Smooth muscle cell (in vitro differentiated cells): ENCODE data around the gene LSMEM2. TPM values are rescaled to one million over a fixed set of nuclear protein-coding genes. Genes with fewer than 3 reads are reported as not detected.
A peak's percentile ranks its signal among the peaks of the same experiment; 100 is the strongest.

Experiments used
- DNase-seq: peaks from one replicate; lab custom pipeline; 2025; ENCODE audit not compliant: unreplicated experiment; lab: John Stamatoyannopoulos, UW
- H2AFZ ChIP-seq: fragments of 200-600 bp; sonication (generic); 2 replicates; pipeline ENCODE4 v1.6.0; 2016; ENCODE audit warnings: antibody characterized with exemption, low read depth, mild to moderate bottlenecking
- H3F3A ChIP-seq: fragments of 200-600 bp; sonication (generic); 2 replicates; pipeline ENCODE4 v1.6.0; 2017; ENCODE audit warnings: antibody characterized with exemption, low read depth
- H3K27ac ChIP-seq: fragments of 200-600 bp; sonication (generic); 2 replicates; pipeline ENCODE4 v1.5.1; 2016; ENCODE audit warnings: low read depth, mild to moderate bottlenecking
- H3K27me3 ChIP-seq: fragments of 200-600 bp; sonication (generic); 2 replicates; pipeline ENCODE4 v1.6.1; 2016; ENCODE audit warnings: low read depth, mild to moderate bottlenecking
- H3K36me3 ChIP-seq: fragments of 200-600 bp; sonication (generic); 2 replicates; pipeline ENCODE4 v1.5.1; 2016; ENCODE audit warnings: low read depth
- H3K4me1 ChIP-seq: fragments of 200-600 bp; sonication (generic); 2 replicates; pipeline ENCODE4 v1.5.1; 2016; ENCODE audit warnings: low read depth
- H3K4me2 ChIP-seq: fragments of 200-600 bp; sonication (generic); 2 replicates; pipeline ENCODE4 v1.6.0; 2016; ENCODE audit warnings: mild to moderate bottlenecking
- H3K4me3 ChIP-seq: fragments of 200-600 bp; sonication (generic); 2 replicates; pipeline ENCODE4 v1.5.1; 2016; ENCODE audit warnings: mild to moderate bottlenecking
- H3K79me2 ChIP-seq: fragments of 200-600 bp; sonication (generic); 2 replicates; pipeline ENCODE4 v1.6.0; 2016; ENCODE audit warnings: low read depth, mild to moderate bottlenecking
- H3K9ac ChIP-seq: fragments of 200-600 bp; sonication (generic); 2 replicates; pipeline ENCODE4 v1.6.0; 2016; ENCODE audit warnings: low read depth
- H3K9me3 ChIP-seq: fragments of 200-600 bp; sonication (generic); replicated peaks from 2 replicates; pipeline ENCODE4 v1.5.1; 2016; ENCODE audit warnings: low read depth
- H4K20me1 ChIP-seq: fragments of 200-600 bp; sonication (generic); 2 replicates; pipeline ENCODE4 v1.6.0; 2016; ENCODE audit warnings: low read depth
- CTCF ChIP-seq: fragments of 200-600 bp; sonication (generic); IDR thresholded peaks from 2 replicates; pipeline ENCODE4 v1.5.1; 2017; ENCODE audit warnings: borderline replicate concordance, mild to moderate bottlenecking, antibody characterized with exemption; ENCODE audit not compliant: insufficient read depth, poor library complexity, severe bottlenecking
- WGBS: methylation state at CpG from one replicate; pipeline ENCODE4 v1.1.7; 2016; ENCODE audit warnings: low lambda C conversion rate; 5-methylcytosine and 5-hydroxymethylcytosine counted together
- polyA plus RNA-seq: library from polyadenylated mRNA; unstranded; fragments of >200 nt; fragmentation: Nextera tagmentation; extraction: Ambion mirVana; gene quantifications from 2 replicates; pipeline ENCODE4 v1.2.1, GENCODE V29; 2016
- total RNA-seq: library from RNA; depleted of rRNA; stranded (reverse); fragments of >200 nt; gene quantifications from 2 replicates; pipeline ENCODE4 v1.2.3, GENCODE V29; 2014

The LSMEM2 gene
- total and polyA plus RNA-seq, 2 experiments from 2014 or later = 0.09 TPM; not detected in 1

- Histone ChIP-seq H2AFZ (no peak overlapping the region), H3K9ac (peak overlapping the region; percentile 39), H3K4me2 (peak overlapping the region; percentile 89), H3K4me3 (no peak overlapping the region), H3K27ac (peak overlapping the region; percentile 93), H4K20me1 (peaks cover 48% of the 10 kb centered on the region), H3K36me3 (no peaks in the 10 kb centered on the region), H3K9me3 (no peaks in the 10 kb centered on the region), H3K27me3 (no peaks in the 10 kb centered on the region), H3F3A (peaks cover 22% of the 10 kb centered on the region), H3K79me2 (peaks cover 62% of the 10 kb centered on the region), H3K4me1 (peaks cover 32% of the 10 kb centered on the region)
- TF ChIP-seq CTCF = no peak
- DNase-seq = no peak
- WGBS = 70% methylated on average over 5 of the region's 5 CpGs
Measured at GRCh38 chr3:50334339-50335075, 55.6 kb downstream of the LSMEM2 start.

GRCh38 chr3:50336452-50337174, 57.7 kb downstream of the LSMEM2 start:
- H3K4me3 ChIP-seq = peak overlapping the region; percentile 79
- peak overlapping the region; percentile 89 for H3K4me2 ChIP-seq
- no peak for TF ChIP-seq CTCF
- peaks cover 17% of the 10 kb centered on the region for H3K27me3 ChIP-seq
- under 1% methylated on average over 24 of the region's 31 CpGs for WGBS
- peak overlapping the region; percentile 94 for H3K9ac ChIP-seq
- H3F3A ChIP-seq = peaks cover 17% of the 10 kb centered on the region
- peaks cover 43% of the 10 kb centered on the region for H3K4me1 ChIP-seq
- H3K79me2 ChIP-seq = peaks cover 53% of the 10 kb centered on the region
- peaks cover 47% of the 10 kb centered on the region for H4K20me1 ChIP-seq
- no peaks in the 10 kb centered on the region for H3K36me3 ChIP-seq
- peak overlapping the region; percentile 45 for H2AFZ ChIP-seq
- H3K27ac ChIP-seq = peak overlapping the region; percentile 93
- no peak for DNase-seq
- no peaks in the 10 kb centered on the region for H3K9me3 ChIP-seq

- H4K20me1 ChIP-seq = peaks cover 40% of the 10 kb centered on the region
- H3K27me3 ChIP-seq = peaks cover 19% of the 10 kb centered on the region
- peak; percentile 94 for DNase-seq
- H3K27ac ChIP-seq = peak overlapping the region; percentile 93
- peak overlapping the region; percentile 94 for H3K9ac ChIP-seq
- H3K4me1 ChIP-seq = peaks cover 43% of the 10 kb centered on the region
- H3K4me3 ChIP-seq = peak overlapping the region; percentile 79
- H3K9me3 ChIP-seq = no peaks in the 10 kb centered on the region
- WGBS = under 1% methylated on average over 60 of the region's 79 CpGs
- peaks cover 17% of the 10 kb centered on the region for H3F3A ChIP-seq
- H3K4me2 ChIP-seq = peak overlapping the region; percentile 89
- peak overlapping the region; percentile 96 for H2AFZ ChIP-seq
- no peaks in the 10 kb centered on the region for H3K36me3 ChIP-seq
- peaks cover 46% of the 10 kb centered on the region for H3K79me2 ChIP-seq
- TF ChIP-seq CTCF = no peak
Measured at GRCh38 chr3:50337175-50337861, 58.4 kb downstream of the LSMEM2 start.

Other genes with a start within 250 kb of the LSMEM2 start
- 151 and 177 TPM in 2 replicates for gene RBM5, start 190.2 kb upstream of the LSMEM2 start, total RNA-seq
- gene RBM5, start 190.2 kb upstream of the LSMEM2 start, polyA plus RNA-seq = 56.0 and 67.6 TPM in 2 replicates
- gene SEMA3F, start 123.8 kb upstream of the LSMEM2 start, total RNA-seq = 16.9 and 25.0 TPM in 2 replicates
- 9.2 and 17.8 TPM in 2 replicates for gene SEMA3F, start 123.8 kb upstream of the LSMEM2 start, polyA plus RNA-seq
- gene GNAT1, start 87.5 kb upstream of the LSMEM2 start, total RNA-seq = not detected in 2 replicates
- gene GNAT1, start 87.5 kb upstream of the LSMEM2 start, polyA plus RNA-seq = 0.24 TPM in 1 of 2 replicates, not detected in the other
- gene SLC38A3, start 73.8 kb upstream of the LSMEM2 start, total RNA-seq = 0.58 and 3.9 TPM in 2 replicates
- 3.5 and 4.2 TPM in 2 replicates for gene SLC38A3, start 73.8 kb upstream of the LSMEM2 start, polyA plus RNA-seq
- 209 and 230 TPM in 2 replicates for gene GNAI2, start 42.9 kb upstream of the LSMEM2 start, total RNA-seq
- 454 and 466 TPM in 2 replicates for gene GNAI2, start 42.9 kb upstream of the LSMEM2 start, polyA plus RNA-seq
- gene SEMA3B, start 9.9 kb upstream of the LSMEM2 start, total RNA-seq = 26.8 and 48.3 TPM in 2 replicates
- gene SEMA3B, start 9.9 kb upstream of the LSMEM2 start, polyA plus RNA-seq = 26.3 and 70.7 TPM in 2 replicates
- 19.9 and 20.8 TPM in 2 replicates for gene IFRD2, start 13.3 kb downstream of the LSMEM2 start, total RNA-seq
- gene IFRD2, start 13.3 kb downstream of the LSMEM2 start, polyA plus RNA-seq = 59.3 and 62.6 TPM in 2 replicates
- 1.6 and 2.5 TPM in 2 replicates for gene HYAL3, start 20.3 kb downstream of the LSMEM2 start, total RNA-seq
- gene HYAL3, start 20.3 kb downstream of the LSMEM2 start, polyA plus RNA-seq = 3.7 and 6.7 TPM in 2 replicates
- gene NAA80, start 20.3 kb downstream of the LSMEM2 start, total RNA-seq = 11.3 and 13.0 TPM in 2 replicates
- 16.7 and 21.9 TPM in 2 replicates for gene NAA80, start 20.3 kb downstream of the LSMEM2 start, polyA plus RNA-seq
- gene HYAL1, start 24.5 kb downstream of the LSMEM2 start, total RNA-seq = 0.54 and 1.0 TPM in 2 replicates
- gene HYAL1, start 24.5 kb downstream of the LSMEM2 start, polyA plus RNA-seq = 1.4 TPM in 1 of 2 replicates, not detected in the other
- 74.7 and 88.0 TPM in 2 replicates for gene HYAL2, start 43.7 kb downstream of the LSMEM2 start, total RNA-seq
- gene HYAL2, start 43.7 kb downstream of the LSMEM2 start, polyA plus RNA-seq = 72.8 and 83.3 TPM in 2 replicates
- 25.1 and 28.8 TPM in 2 replicates for gene TUSC2, start 49.1 kb downstream of the LSMEM2 start, total RNA-seq
- gene TUSC2, start 49.1 kb downstream of the LSMEM2 start, polyA plus RNA-seq = 53.4 and 57.5 TPM in 2 replicates
- 25.3 and 27.6 TPM in 2 replicates for gene RASSF1, start 61.7 kb downstream of the LSMEM2 start, total RNA-seq
- 58.5 and 62.2 TPM in 2 replicates for gene RASSF1, start 61.7 kb downstream of the LSMEM2 start, polyA plus RNA-seq
- 0.27 and 1.4 TPM in 2 replicates for gene ZMYND10, start 66.6 kb downstream of the LSMEM2 start, total RNA-seq
- 0.21 and 1.7 TPM in 2 replicates for gene ZMYND10, start 66.6 kb downstream of the LSMEM2 start, polyA plus RNA-seq
- 18.0 and 25.1 TPM in 2 replicates for gene NPRL2, start 71.7 kb downstream of the LSMEM2 start, total RNA-seq
- gene NPRL2, start 71.7 kb downstream of the LSMEM2 start, polyA plus RNA-seq = 29.3 and 39.7 TPM in 2 replicates
- 15.1 and 21.6 TPM in 2 replicates for gene CYB561D2, start 71.8 kb downstream of the LSMEM2 start, total RNA-seq
- gene CYB561D2, start 71.8 kb downstream of the LSMEM2 start, polyA plus RNA-seq = 22.6 and 30.7 TPM in 2 replicates
- 33.6 and 42.7 TPM in 2 replicates for gene TMEM115, start 80.4 kb downstream of the LSMEM2 start, total RNA-seq
- 53.2 and 56.6 TPM in 2 replicates for gene TMEM115, start 80.4 kb downstream of the LSMEM2 start, polyA plus RNA-seq
- gene CACNA2D2, start 224.5 kb downstream of the LSMEM2 start, total RNA-seq = 0.27 and 0.31 TPM in 2 replicates
- gene CACNA2D2, start 224.5 kb downstream of the LSMEM2 start, polyA plus RNA-seq = 0.51 and 0.58 TPM in 2 replicates